HG02852 (cell line): ENCODE measurements around the gene BACE2.
"Not testable (repeated sequence)": the region's sequence is repeated elsewhere in the genome, so short reads cannot be mapped to it uniquely, and the experiment has no call there.

Experiments used
- ATAC-seq: cut with Tn5 transposase; IDR thresholded peaks from one replicate; pipeline ENCODE4 v1.9.1; 2021; ENCODE audit warnings: mild to moderate bottlenecking, moderate library complexity; ENCODE audit not compliant: unreplicated experiment

Gene BACE2

DNA sequence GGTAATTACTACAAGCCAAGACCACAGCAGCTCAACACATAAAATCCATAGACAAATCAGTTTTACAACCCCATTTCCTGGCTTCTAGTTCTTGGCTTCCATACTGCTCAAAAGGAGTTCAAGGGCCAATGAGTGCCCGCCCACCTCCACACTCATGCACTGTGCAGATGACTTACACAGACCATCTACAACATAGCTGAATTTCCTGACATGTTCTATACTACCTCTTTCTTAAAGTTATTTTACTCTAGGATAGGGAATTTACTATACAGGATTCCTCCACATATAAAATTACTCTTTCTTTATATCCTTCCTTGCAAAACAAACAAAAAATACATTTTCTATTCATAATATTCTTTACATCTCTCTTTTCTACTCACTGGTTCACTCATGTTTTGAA is 14.6 kb downstream of the BACE2 start:
- ATAC-seq, result no peak

DNA sequence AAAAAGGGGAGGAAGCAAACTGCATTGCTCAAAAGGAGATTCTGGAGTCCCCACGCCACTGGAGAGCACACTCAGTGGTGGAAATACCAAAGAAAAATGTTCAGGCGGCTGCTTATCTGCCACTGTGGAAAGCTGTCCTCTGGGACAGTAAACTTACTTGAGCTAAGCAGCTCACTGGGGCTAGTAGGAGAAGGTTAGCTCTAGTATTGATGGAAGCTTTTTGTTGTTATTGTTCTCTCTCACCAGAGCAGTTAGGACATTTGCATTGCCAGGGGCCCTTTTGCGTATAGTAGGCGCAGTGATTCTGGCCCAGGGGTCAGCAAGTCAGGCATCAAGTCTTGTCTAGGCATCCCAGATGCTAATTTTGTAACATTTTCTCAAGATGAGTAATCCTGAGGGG is 15.6 kb downstream of the BACE2 start:
- no peak for ATAC-seq

DNA sequence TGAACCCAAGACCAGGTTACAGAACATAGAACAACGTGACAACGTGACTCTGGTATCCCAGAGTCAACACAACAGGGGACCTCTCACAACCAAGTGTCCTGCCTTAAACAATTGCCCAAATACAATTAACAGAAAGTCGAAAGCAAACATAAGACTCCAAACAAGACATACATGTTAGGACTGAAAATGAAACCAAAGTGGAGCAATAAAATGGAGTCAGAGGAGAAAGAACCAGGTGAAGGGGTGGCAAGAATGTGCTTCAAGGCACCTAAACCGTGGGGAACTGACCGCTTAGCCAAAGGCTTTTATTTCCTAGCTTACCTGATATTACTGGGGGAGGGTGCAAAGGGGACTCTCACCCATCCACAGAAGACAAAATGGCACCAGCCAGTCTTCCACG is 17.8 kb downstream of the BACE2 start:
- no peak for ATAC-seq

DNA sequence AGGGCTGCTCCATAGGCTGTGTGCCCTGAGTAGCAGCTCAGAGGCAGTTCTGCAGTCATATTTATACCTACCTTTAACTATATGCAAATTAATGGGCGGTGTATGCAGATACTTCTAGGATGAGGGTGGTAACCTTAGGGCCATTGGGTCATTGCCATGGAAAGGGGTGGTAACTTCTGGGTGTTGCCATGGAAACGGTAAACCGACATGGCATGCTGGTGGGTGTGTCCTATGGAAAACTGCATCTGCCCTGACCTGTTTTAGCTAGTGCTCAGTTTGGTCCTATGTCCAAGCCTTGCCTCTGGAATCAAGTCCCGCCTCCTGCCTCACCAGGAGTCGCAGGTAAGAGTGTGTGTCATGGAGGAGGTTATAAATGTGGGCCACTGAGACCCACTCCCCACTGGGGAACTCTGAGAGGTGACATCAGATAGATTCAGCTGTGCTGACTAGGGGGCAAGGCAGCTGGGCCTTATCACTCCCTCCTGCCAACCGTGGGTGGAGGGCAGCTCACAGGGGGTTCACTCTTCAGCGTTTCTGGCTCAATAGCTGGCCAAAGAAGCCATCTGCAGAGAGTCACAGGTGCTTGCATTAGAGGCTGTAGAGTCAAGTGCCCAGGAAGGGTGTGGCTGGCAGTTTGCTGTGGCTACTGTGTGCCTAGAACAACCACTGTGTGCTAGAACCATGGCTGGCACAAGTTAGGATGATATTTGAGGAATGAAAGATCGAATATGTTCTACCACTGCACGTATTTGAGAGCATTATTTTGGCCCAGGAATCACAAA is 19.0 kb downstream of the BACE2 start:
- no peak for ATAC-seq

DNA sequence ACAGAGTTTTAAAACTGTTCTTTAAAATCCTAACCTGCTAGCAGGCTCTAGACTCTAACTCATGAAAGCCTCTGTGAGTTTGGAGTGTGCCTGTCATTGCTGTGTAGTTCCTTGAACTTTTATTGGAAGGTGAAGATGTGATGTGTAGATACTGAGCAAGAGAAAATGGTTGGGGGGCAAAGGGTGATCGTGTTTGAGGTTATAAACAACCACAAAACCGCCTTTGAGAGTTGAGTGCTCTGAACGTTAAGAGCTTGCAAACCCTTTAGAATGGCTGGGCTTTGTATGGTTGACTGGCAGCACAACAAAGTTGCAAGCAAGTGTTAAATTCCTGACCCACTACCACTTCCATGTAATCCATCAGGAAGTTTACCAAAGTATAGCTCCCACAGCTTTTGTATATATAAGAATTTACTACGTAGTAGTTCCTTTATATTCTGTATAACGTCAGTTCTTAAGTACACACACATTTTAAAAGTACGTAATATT is 19.6 kb downstream of the BACE2 start:
- ATAC-seq, result no peak

DNA sequence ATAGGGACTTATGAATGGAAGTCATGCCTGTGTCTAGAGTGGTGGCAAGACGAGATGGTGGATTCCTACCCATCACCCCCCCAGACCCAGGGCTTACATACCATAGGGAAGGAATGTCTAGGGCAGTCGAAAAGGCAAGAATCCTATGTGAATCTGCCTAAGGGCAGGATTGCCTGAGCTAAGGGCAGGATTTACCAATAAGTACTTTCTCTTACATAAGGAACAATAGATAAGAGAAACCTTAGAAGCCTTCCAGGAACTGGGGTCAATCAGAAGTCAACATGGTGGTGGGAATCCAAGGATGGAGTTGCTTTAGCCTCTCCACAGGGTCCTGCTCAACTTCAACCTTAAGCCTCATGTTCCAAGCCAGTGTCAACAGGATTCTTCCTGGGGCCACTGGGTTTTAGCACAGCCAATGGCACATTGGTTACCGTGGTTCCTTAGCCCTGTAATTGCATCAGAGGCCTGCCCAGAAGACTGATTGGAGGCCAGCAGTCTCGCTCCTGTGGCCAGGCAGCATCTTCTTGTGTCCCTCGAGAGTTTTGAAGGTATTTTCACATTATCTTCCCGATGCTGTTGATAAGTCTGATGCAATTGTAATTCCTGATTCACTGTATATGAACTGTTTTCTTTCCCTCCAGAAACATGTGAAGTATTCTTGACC is 20.7 kb downstream of the BACE2 start:
- ATAC-seq, result no peak

DNA sequence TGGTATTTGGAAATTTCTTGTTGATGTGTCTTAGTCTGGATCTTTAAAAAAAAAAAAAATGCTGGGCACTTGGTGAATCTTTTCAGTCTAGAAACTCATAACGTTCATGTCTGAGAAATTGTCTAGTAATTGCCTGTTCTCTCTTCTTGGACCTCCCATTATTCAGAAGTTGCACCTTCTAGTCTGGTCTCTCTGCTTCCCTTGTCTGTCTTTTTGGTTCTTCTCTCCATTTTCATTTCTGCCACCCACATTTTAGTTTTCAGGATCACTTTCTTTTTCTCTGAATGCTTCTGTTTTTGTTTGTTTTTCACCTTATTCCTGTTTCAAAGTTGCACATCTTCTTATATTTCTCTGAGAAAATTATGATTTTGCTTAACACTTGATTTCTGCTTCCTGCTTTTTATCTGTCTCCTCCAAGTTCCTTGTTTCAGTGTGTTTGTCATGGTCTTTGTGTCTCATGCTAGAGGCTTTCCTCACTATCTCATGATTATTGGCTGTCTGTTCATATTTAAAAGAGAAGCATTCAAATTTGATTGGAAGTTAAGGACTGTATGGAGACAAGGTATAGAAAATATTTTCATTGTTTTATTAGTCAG is 21.3 kb downstream of the BACE2 start:
- no peak for ATAC-seq

DNA sequence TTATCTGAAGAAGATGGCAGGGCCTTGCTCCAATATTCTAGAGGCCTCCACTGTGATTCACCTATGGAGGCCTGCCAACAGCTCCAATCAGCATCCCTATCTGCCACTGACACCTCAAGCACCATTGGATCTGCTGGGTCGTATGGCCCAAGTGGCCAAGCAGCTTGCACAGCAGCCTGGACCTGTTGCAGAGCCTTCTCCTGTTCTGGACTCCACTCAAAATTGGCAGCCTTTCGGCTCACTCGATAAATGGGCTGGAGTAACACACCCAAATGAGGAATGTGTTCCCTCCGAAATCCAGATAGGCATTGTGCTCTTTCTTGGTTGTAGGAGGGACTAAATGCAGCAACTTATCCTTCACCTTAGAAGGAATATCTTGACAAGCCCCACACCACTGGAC is 24.6 kb downstream of the BACE2 start:
- ATAC-seq, result not testable (repeated sequence)

DNA sequence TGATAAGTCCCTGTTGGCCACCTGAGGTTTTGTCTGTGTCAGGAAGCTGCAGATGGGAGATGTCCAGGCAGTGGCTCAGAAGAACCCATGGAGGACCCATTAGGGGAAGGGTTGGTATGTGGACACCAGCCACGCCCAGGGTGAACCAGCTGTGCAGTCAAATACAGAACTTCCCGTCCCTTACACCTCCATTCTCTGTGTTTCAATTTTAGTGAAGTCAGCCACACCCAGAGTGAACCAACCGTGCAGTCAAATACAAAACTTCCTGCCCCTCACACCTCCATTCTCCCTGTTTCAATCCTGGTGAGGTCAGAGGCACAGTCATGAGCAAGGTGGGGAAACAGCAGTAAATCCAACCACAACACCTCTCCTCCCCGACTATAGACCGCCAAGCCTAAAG is 27.4 kb downstream of the BACE2 start:
- ATAC-seq, result no peak

DNA sequence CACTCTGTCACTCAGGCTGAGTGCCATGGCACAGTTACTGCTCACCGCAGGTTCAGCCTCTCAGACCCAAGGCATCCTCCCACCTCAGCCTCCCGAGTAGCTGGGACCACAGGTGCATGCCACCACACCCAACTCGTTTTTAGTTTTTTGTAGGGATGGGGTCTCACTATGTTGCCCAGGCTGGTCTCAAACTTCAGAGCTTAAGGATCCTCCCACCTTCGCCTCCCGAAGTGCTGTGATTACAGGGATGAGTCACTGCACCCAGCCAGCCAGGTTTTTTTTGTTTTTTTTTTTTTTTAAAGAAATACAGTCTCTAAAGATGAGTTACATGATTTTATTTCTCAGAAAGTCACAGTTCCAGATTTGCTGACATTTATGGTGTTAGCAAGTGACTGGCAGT is 29.0 kb downstream of the BACE2 start:
- no peak for ATAC-seq

DNA sequence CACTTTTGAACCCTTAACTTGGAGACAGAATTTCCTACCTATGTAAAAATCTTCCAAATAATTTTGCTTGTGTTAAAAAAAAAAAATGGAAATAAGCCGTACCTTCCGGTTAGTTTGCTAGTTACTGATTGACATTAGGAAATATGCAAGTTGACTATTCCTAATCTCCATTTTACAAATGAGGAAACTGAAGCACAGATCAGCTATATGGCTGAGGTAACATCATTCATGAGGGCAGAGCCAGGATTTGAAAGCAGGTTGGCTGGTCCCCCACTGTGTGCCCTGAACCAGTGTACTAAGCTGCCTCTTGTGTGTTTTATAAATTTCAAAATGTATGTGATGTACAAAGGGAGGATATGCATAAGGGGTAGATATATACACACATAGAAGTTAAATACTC is 29.6 kb downstream of the BACE2 start:
- no peak for ATAC-seq

DNA sequence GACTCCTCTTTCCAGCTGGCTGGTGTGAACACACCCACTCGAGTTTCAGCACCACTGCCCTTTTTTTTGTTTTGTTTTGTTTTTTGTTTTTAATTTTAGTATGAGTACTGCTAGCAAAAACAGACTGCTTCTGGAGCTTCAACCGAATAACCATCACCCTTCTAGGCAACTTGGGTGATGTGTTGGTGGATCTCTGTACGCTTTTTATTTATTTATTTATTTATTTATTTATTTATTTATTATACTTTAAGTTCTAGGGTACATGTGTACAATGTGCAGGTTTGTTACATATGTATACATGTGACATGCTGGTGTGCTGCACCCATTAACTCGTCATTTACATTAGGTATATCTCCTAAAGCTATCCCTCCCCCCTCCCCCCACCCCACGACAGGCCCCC is 30.7 kb downstream of the BACE2 start:
- ATAC-seq, result not testable (repeated sequence)

DNA sequence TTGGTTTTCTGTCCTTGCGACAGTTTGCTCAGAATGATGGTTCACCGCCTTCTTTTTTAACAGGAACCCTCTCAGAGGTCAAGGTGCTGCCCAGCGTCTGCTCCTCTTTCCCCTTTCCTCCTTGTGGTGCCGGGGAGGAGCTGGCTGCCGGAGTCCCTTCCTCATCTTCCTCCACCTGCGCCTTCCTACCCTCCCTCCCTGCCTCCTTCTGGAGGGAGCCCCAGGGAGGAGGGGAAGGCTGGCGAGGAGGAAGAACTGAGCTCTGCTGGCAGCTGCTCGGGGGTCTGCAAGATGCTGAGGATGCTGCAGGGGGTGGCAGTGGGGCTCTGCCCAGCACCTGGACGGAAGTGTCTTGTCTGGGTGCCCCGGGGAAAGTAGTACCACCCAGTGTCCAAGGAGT is 31.2 kb downstream of the BACE2 start:
- ATAC-seq, result no peak

DNA sequence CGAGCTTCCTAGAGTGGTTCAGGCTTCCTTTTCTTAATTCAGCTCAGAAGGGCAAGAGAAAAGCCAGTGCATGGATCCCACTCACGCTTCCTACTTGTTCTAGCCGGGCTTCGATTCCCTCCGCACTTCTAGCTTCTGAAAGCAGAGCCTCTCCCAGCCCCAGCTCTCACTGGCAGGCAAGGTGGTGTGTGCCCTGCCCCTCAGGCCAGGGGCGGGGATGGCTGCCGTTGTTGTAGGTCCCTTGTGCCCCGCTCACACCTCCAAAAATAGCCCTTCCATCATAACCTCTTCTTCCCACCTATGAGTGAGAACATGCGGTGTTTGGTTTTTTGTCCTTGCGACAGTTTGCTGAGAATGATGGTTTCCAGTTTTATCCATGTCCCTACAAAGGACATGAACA is 31.6 kb downstream of the BACE2 start:
- ATAC-seq, result no peak

DNA sequence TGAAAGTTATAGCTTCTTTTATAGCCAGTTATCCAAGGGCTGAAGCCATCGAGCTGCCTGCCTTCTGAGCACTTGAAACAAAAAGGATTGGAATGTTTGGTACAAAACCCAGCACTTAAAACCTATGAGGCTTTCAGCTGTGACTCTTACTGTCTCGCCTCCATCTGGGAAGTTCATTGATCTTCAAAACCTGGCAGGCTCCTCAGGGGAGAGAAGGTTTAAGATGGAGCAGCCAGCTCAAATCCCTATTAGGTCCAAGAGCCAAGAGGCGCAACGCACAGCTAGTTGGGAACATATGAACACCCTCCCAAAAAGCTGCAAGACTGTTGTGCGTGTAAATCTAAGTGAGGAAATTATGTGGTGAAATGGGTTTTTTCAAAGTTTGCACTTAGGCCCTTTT is 33.4 kb downstream of the BACE2 start:
- no peak for ATAC-seq

DNA sequence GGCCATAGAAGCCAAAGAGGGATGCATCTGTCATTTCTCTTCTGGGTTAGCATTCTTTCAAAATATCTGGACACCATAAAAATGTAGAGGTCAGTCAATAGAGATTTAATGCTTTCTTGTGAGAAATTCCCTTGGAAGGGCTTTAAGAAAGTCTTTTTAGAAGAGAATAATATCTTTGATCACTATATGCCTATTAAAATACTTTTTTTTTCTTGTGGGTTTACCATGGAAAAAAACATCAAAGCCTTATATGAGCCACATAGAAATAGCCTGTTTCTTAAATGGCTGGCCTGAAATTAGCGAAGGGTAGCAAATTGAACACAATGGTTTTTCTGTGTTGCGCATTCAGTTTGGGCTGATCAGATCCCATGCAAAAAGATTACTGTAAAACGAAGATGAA is 36.8 kb downstream of the BACE2 start:
- no peak for ATAC-seq

DNA sequence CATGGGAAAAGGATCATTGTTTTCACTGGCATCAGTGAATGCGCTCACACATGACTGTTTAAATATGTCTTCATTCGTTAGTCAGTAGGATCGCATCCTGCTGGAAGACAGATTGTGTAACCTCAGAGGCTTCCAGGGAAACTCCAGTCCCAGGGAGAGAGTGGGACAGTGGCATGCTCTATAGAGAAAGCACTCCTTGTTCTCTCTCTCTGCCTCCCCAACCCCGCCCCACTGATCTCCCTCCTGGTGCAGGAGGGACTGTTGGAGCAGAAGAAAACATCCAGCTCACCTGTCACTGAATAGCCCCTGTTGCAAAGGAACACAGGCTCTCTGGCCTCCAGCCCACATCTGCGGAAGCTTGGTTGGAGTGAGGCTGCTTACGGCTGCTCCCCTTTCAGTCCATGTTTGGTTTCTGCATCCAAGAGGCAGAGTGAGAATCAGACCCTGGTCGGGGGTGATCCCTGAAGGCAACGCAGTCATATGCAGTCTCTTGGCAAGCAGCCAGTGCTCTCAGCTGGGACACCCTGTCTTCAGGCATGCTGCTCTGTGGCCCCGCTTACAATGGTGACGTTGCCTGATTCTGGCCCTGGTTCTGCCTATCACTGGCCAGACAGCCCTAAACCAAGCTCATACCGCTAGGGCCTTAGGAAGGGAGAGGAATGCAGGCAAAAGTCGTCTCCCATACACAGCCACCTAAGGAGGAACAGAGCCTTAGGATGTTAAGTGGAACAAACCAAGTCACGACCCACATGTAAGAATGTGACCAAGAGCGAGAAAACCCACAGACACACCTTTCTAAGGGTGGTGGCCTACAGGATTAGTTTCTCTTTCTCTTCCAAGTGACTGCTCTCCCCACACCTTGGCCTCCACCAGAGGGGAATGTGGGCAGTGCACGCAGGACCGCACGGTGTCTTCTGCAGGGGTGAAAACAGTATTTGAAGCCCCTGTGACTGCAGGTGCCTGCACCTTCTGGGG is 39.7 kb downstream of the BACE2 start:
- ATAC-seq, result no peak

DNA sequence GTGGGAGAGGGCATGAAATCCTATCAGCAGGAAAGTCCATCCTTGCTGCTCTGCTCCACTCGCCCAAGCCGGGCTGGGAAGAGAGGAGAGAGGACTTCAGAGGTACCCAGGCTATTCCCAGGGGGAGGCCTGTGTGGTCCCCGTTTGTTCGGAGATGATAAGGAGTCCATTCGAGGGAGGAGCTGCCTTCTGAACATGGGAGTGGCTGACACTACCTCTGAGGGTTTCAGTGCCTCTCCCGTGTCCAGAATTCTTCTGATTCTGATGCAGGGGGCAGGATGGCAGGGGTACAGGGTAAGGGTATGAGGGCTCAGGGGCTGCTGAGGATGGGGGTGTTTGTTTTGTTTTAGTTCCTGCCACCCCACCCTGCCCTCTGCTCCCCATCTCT is 40.4 kb downstream of the BACE2 start:
- no peak for ATAC-seq

DNA sequence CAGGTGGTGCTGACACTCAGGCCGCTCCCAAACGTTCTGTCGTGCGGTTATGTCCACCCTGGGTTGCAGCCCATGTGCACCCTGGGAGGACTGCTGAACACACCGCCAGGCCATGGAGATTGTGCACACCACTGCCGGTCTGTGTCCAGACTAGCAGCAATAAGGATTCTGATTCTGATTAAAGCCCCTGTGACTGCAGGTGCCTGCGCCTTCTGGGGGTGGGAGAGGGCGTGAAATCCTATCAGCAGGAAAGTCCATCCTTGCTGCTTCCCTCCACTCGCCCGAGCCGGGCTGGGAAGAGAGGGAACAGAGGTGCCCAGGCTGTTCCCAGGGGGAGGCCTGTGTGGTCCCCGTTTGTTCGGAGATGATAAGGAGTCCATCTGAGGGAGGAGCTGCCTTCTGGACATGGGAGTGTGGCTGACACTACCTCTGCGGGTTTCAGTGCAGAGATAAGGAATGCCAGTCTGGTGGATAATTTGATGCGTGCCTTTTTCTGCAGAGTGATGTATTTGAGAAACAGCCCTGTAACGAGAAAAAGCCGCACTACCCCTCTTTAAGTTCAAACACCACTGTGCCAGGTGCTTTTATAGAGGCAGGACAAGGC is 41.2 kb downstream of the BACE2 start:
- no peak for ATAC-seq

DNA sequence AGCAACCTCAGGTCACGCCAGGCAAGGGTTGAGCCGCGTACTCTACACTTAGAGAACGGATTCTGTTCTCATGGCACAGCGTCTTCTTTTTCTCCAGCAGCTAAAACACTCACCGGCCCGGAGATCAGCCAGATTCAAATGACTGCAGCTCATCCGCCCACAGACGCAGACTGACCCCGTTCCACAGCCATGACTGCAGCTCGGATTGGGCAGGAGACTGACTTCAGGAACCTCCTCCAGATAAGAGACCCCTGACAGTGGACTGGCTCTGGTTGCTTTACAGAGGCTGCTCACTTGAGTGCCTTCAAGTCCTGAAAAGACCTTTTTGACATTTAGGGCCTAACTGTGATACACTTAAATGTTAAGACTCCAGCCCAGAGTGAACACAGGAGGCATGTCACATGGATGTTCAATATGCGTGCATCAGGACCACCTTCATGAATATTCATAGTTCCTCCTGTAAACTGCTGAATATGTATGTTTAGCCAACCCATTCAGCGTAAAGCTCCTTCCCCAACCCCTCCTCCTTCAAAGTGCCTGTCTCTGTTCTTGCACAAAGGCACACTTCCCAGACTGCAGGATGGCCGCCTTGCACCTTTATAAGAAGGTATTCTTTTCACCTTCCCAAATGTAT is 42.6 kb downstream of the BACE2 start:
- no peak for ATAC-seq
